Right lobe of liver (tissue), 4 donors: ENCODE measurements around the gene NAV2.

ENCODE experiments used
- POLR2A ChIP-seq: fragments of 450-650 bp; IDR thresholded peaks from one replicate; pipeline ENCODE4 v1.6.1; 2017; ENCODE audit warnings: antibody characterized with exemption, mild to moderate bottlenecking
- TF ChIP-seq, protein P1 (sequence below), 4 donors: fragments of 200-600 bp in 3 of 4; fragments of 450-650 bp in 1 of 4; IDR thresholded peaks; one replicate each; pipeline versions ENCODE4 v1.5.1 to v1.8.0; 2016 to 2022; ENCODE audit warnings: antibody characterized with exemption in 4 of 4, mild to moderate bottlenecking in 2 of 4
- donor health status: DM: no; HTN: no; CAD: no.
- donor health status: DM: no; HTN: no; CAD: no.
- donor health status: DM: no; HTN: yes; CAD: no.

DNA sequence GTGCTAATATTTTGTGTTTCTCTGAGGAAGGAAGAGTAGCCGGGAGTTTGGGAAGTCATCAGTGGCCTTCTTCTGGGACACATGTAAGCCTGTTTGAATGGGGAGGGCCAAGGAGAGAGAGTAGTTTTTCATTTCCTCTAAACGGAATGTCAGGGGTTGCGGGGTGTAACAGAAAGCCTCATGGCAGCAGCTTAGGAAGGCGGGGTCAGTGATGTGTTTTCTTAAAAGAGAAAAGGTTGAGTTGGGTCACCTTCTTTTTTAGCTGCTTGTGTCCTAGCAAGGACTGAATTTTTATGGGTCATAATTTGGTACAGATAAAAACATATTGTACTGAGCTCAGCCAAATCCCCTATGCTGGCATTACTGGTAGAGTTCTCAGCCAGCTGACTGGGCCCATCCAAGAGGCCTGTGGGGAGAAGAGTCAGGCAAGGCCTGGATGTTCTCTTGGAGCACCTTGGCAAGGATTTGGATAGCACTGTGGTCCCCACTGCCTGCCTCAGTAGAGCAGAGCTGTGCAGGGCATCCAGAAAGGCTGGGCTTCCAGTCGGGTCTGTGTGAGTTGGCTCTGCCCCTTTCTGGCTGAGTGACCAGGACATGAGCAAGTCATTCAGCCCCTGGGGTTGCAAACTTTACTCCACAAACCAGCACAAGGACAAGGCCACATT, 29.4 kb upstream of the NAV2 start:
- no peak for TF ChIP-seq POLR2A
- TF ChIP-seq, protein P1, sequence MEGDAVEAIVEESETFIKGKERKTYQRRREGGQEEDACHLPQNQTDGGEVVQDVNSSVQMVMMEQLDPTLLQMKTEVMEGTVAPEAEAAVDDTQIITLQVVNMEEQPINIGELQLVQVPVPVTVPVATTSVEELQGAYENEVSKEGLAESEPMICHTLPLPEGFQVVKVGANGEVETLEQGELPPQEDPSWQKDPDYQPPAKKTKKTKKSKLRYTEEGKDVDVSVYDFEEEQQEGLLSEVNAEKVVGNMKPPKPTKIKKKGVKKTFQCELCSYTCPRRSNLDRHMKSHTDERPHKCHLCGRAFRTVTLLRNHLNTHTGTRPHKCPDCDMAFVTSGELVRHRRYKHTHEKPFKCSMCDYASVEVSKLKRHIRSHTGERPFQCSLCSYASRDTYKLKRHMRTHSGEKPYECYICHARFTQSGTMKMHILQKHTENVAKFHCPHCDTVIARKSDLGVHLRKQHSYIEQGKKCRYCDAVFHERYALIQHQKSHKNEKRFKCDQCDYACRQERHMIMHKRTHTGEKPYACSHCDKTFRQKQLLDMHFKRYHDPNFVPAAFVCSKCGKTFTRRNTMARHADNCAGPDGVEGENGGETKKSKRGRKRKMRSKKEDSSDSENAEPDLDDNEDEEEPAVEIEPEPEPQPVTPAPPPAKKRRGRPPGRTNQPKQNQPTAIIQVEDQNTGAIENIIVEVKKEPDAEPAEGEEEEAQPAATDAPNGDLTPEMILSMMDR (IDR thresholded peaks at IDR 0.05) = no peak
